NCI-H1048 (cell line): ENCODE data around the gene DERL3.

Experiments
- DNase-seq: peaks from one replicate; lab custom pipeline; 2025; lab: John Stamatoyannopoulos, UW

DERL3 gene

DNA sequence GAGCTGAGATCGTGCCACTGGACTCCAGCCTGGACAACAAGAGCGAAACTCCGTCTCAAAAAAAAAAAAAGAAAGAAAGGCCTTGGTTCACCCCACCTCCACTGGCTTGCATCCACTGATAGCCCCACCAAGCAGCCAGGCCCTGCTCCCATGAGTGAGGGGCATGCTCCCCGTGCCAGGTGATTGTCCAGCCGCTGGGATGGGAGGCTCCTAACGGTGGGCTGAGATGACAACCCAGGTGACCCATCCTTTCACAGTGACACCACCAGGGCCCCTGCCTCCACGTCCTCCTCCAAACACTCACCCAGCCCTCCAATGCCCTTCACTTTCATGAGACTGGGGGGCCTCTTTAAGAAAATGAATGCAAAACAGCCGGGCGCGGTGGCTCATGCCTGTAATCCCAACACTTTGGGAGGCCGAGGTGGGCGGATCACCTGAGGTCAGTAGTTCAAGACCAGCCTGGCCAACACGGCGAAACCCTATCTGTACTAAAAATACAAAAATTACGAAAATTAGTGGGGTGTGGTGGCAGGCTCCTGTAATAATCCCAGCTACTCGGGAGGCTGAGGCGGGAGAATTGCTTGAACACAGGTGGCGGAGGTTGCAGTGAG lies 8.6 kb upstream of the DERL3 start:
- no peak for DNase-seq

GRCh38 chr22:23846081-23846469 lies 7.3 kb upstream of the DERL3 start:
- DNase-seq, result no peak

DNA sequence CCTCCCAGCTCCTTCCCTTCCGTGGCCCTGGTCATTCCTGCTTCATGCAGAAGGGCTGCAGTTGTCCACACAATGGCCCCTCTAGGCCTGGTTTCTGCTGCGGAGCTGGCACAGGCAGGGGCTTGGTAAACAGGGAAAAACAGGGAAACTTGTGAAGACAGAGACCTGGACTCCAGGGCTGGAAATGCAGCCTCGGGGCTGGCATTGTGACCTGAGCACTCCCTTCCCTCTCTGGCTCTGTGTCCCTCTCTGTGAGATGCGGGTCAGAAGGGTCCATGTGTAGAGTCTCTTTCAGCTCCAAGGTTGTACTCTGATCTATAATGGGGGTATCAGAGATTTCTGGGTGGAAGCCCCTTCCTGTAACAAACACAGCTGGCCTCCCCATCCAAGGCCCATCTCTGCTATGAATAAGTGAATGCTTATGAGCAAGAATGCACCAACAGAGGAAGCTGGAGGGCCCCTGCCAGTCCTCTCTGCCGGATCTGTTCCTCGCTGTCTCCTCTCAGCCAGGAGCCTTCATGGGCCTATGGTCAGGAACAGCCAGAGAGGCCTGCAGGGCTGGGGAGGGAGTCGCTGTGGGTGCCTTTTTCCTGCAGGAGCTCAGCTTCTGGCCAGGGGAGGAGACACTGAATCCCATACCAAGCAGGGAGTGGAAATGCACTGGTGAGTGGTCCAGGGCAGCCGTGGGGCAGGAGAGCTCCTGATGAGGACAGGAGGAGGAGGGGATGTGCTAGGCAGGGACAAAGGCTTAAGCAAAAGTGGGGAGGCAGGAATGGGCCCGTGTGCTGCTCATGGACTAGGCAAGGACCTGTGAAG lies 6.7 kb upstream of the DERL3 start:
- DNase-seq, result no peak

- no peak for DNase-seq
Observed at GRCh38 chr22:23844739-23845202, 6.0 kb upstream of the DERL3 start.

DNA sequence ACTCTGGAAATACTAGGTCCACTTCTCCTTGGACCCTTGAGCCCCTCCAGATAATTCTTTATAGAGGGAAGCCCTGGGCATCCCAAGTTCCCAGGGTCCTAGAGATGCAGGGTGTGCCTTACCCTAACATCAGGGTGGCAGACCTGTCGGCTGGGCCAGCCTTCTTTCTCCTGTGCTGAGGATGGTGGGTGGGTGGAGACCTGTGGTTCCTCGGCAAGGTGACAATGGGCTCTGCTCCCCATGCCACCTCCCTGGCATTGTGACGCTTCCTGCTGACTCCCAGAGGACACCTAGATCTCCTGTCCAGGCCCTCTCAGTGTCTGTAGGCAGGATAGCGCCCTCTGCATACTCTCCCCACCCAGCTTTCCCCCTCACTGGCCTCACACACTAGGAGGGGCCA lies 3.8 kb upstream of the DERL3 start:
- no peak for DNase-seq

GRCh38 chr22:23841736-23842445 lies 3.1 kb upstream of the DERL3 start:
- DNase-seq, result no peak

GRCh38 chr22:23841292-23841691 lies 2.5 kb upstream of the DERL3 start:
- DNase-seq, result no peak

GRCh38 chr22:23840026-23840425 lies 1.2 kb upstream of the DERL3 start:
- DNase-seq, result no peak

- no peak for DNase-seq
Observed at GRCh38 chr22:23837911-23838680, 710 bp downstream of the DERL3 start.

GRCh38 chr22:23837496-23837859 lies 1.3 kb downstream of the DERL3 start:
- DNase-seq, result no peak

GRCh38 chr22:23836692-23837495 lies 1.9 kb downstream of the DERL3 start:
- no peak for DNase-seq

GRCh38 chr22:23836281-23836680 lies 2.5 kb downstream of the DERL3 start:
- DNase-seq, result no peak

GRCh38 chr22:23835484-23836144 lies 3.2 kb downstream of the DERL3 start:
- no peak for DNase-seq

GRCh38 chr22:23834793-23835483 lies 3.9 kb downstream of the DERL3 start:
- DNase-seq, result no peak

GRCh38 chr22:23834406-23834792 lies 4.4 kb downstream of the DERL3 start:
- no peak for DNase-seq

DNA sequence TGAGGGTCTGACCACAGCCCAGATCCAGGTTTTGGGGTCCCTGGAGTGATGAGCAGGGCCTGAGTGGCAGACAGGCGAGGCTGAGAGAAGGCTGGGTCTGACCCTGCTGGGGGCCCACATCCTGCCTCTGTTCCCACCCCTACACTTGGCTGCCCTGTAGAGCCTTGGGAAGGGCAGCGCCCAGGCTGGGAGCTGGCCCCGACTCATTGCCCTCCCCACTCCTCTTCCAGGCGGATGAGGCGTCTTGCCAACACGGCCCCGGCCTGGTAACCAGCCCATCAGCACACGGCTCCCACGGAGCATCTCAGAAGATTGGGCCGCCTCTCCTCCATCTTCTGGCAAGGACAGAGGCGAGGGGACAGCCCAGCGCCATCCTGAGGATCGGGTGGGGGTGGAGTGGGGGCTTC lies 4.9 kb downstream of the DERL3 start:
- no peak for DNase-seq

- DNase-seq, result no peak
Observed at GRCh38 chr22:23833017-23833751, 5.6 kb downstream of the DERL3 start.

- DNase-seq, result no peak
Observed at GRCh38 chr22:23832226-23833016, 6.4 kb downstream of the DERL3 start.

DNA sequence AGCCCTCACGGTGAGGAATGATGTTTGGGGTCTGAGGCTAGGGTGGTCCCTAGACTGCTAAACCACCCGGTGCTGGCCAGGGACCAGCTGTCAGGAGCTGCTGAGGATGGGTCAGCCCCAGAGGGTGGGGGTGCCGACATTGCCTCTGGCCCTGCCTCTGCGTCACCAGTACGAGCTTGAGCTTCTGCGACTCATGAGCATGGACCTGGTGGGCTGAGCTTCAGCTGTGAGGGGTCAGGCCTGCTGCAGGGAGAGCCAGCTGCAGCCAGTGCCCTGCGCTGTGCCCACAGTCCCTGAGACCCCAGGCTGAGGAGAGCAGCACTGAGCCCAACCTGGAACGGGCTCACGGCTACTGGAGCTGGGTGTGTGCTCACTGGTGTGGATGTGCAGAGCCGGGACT lies 7.0 kb downstream of the DERL3 start:
- DNase-seq, result no peak
